Measurements from ENCODE around the gene SMG9.
"Not testable (repeated sequence)": the region's sequence is repeated elsewhere in the genome, so short reads cannot be mapped to it uniquely, and the experiment has no call there.

Gene SMG9

DNA sequence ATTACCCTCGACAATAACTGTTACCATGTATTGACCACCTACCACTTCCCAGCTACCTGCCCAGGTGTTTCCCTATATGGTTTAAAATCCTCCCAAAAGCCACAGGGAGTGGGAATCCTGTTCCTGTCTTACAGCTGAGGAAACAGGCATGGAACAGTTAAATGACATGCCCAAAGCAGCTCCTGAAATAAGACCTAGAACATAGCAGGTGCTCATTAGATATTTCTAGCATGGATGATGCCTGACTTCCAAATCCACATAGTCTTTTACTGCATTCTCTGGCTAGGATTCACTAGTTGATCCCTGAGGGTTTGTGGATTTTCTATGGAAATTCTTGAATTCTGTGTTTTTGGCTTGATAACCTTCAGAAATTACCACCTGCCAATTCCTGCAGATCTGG, 13.1 kb upstream of the SMG9 start:
- no peak for DNase-seq (ENCODE audit: low read depth)
- no peak for TF ChIP-seq CTCF (IDR thresholded peaks at IDR 0.05; ENCODE audit: low read depth, low read length, missing control alignments)
- in situ Hi-C loops (cut with HindIII; ENCODE audit: low sequenced_read_pairs) = no loop called here
- H3K4me3 ChIP-seq (ENCODE audit: low read depth, low read length) = no peak overlapping the region

DNA sequence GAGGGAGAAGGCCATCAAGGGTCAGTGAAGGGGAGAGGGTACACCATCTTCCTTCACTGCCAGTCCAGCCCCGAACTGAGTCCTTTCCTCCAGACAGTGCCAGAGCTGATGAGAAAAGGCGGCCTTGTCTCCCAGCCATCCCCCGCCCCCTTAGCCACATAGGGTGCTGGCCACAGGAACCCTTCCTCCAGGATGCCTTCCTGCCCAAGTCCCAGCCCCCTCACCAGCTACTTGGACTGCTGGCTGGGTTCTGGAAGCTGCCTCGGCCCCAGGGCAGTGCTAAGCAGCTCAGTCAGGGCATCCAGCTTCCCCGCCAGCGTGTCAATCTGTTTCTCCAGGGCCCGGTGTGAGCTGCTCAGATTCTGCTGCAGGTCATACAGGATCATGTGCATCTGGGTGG, 12.6 kb upstream of the SMG9 start:
- no peak for DNase-seq (ENCODE audit: low read depth)
- in situ Hi-C loops (cut with HindIII; ENCODE audit: low sequenced_read_pairs) = no loop called here
- H3K4me3 ChIP-seq (ENCODE audit: low read depth, low read length) = no peak overlapping the region
- no peak for TF ChIP-seq CTCF (IDR thresholded peaks at IDR 0.05; ENCODE audit: low read depth, low read length, missing control alignments)

- no peak overlapping the region for H3K4me3 ChIP-seq (ENCODE audit: low read depth, low read length)
- no peak for DNase-seq (ENCODE audit: low read depth)
- TF ChIP-seq CTCF (IDR thresholded peaks at IDR 0.05; ENCODE audit: low read depth, low read length, missing control alignments) = no peak
- in situ Hi-C loops (cut with HindIII; ENCODE audit: low sequenced_read_pairs) = no loop called here
These were observed 11.9 kb upstream of the SMG9 start for GRCh38 chr19:43766755-43767043.

DNA sequence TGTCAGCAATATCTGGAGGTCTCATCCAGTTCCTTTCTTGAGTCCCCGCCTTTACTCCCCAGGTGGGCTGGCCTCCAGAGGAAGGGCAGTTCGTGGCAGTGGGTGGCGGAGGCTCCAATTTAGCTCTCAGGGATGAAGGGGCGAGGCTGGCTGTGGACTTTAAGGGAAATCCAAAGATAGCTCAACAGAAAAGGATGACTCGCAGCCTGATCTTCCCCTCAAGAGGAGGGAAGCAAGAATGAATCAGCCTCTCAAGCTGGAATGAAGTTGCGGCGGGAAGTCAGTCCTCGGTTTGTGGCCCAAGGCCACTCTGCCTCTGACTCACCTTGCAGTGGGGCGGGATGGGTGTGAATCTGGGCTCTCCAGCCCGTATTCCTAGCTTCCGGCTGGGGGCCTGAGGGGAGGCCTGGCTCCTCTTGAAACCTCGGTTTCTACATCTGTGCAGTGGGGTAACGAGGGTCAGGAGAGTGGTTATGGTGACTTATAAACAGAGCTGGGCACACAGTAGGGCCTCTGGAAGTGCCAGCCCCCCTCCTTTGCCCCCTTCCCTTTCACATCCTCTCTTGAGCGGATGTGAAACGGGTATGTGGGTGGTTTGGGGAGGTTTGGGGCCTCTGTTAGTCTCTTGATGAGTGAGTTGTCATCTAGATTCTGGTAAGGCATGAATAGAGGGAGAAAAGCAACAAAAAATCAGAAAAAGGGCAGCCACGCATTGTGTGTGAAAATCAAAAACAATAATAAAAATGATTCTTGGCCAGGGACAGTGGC, 10.5 kb upstream of the SMG9 start:
- H3K4me3 ChIP-seq (ENCODE audit: low read depth, low read length) = no peak overlapping the region
- DNase-seq (ENCODE audit: low read depth) = peak; percentile 81
- TF ChIP-seq CTCF (IDR thresholded peaks at IDR 0.05; ENCODE audit: low read depth, low read length, missing control alignments) = no peak
- in situ Hi-C loops (cut with HindIII; ENCODE audit: low sequenced_read_pairs) = no loop called here

DNA sequence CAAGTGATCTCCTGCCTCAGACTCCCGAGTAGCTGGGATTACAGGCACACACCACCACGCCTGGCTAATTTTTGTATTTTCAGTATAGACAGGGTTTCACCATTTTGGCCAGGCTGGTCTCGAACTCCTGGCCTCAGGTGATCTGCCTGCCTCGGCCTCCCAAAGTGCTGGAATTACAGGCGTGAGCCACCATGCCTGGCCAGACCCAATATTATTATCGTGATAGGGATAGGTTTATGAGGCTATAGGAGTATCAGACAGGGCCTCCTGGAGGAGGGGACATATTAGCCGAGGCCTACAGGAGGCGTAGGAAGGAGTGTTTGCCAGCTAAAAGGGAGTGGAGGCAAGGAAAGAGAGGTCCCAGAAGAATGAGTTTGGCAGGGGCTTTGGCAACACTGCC, 9.9 kb upstream of the SMG9 start:
- in situ Hi-C loops (cut with HindIII; ENCODE audit: low sequenced_read_pairs); H3K4me3 ChIP-seq (ENCODE audit: low read depth, low read length); DNase-seq (ENCODE audit: low read depth): not testable (repeated sequence)

GRCh38 chr19:43763473-43763939, 8.7 kb upstream of the SMG9 start:
- in situ Hi-C loops (cut with HindIII; ENCODE audit: low sequenced_read_pairs) = no loop called here
- DNase-seq (ENCODE audit: low read depth) = no peak
- H3K4me3 ChIP-seq (ENCODE audit: low read depth, low read length) = no peak overlapping the region
- TF ChIP-seq CTCF (IDR thresholded peaks at IDR 0.05; ENCODE audit: low read depth, low read length, missing control alignments) = no peak

DNA sequence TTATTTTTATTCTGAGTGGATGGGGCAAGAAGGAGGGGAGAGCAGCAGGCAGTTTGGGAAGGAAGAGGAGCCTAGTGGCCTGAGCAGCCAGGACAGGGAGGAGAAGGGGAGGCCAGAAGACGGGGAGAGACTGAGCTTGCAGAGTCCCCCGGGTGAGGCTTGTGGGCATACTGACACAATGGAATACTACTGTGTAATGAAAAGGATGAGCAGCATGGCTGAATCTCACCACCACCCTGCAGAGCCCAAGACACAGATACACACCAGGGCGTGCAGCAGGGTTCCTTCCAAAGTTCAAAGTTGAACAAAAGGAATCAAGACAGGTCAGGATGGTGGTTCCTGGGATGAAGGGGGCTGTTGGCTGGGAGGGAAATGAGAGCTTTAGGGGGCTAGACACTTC, 8.1 kb upstream of the SMG9 start:
- no peak for TF ChIP-seq CTCF (IDR thresholded peaks at IDR 0.05; ENCODE audit: low read depth, low read length, missing control alignments)
- no peak for DNase-seq (ENCODE audit: low read depth)
- in situ Hi-C loops (cut with HindIII; ENCODE audit: low sequenced_read_pairs) = no loop called here
- H3K4me3 ChIP-seq (ENCODE audit: low read depth, low read length) = no peak overlapping the region
